ENCODE data around the gene HDAC4.

Gene HDAC4

GRCh38 chr2:239012936-239013677, 387.7 kb downstream of the HDAC4 start:
- TF ChIP-seq JUND (IDR thresholded peaks at IDR 0.05; ENCODE audit: low read depth), result no peak
- in situ Hi-C loops (cut with HindIII; ENCODE audit: low pct_unique_long_range_greater_than_20kb, low sequenced_read_pairs), result no loop called here
- DNase-seq (ENCODE audit: low read depth in 1 of 2, low spot score in 1 of 2), result no peak

- no peak for DNase-seq (ENCODE audit: low read depth in 1 of 2, low spot score in 1 of 2)
- TF ChIP-seq JUND (IDR thresholded peaks at IDR 0.05; ENCODE audit: low read depth), result no peak
- in situ Hi-C loops (cut with HindIII; ENCODE audit: low pct_unique_long_range_greater_than_20kb, low sequenced_read_pairs), result no loop called here
These were observed 388.6 kb downstream of the HDAC4 start for GRCh38 chr2:239012228-239012627.

GRCh38 chr2:239009589-239009961, 391.2 kb downstream of the HDAC4 start:
- in situ Hi-C loops (cut with HindIII; ENCODE audit: low pct_unique_long_range_greater_than_20kb, low sequenced_read_pairs), result no loop called here
- TF ChIP-seq JUND (IDR thresholded peaks at IDR 0.05; ENCODE audit: low read depth), result no peak
- DNase-seq (ENCODE audit: low read depth in 1 of 2, low spot score in 1 of 2), result no peak

GRCh38 chr2:239008677-239009588, 391.9 kb downstream of the HDAC4 start:
- no peak for DNase-seq (ENCODE audit: low read depth in 1 of 2, low spot score in 1 of 2)
- in situ Hi-C loops (cut with HindIII; ENCODE audit: low pct_unique_long_range_greater_than_20kb, low sequenced_read_pairs), result no loop called here
- no peak for TF ChIP-seq JUND (IDR thresholded peaks at IDR 0.05; ENCODE audit: low read depth)

GRCh38 chr2:239008004-239008403, 392.8 kb downstream of the HDAC4 start:
- DNase-seq (ENCODE audit: low read depth in 1 of 2, low spot score in 1 of 2), result no peak
- in situ Hi-C loops (cut with HindIII; ENCODE audit: low pct_unique_long_range_greater_than_20kb, low sequenced_read_pairs), result no loop called here
- TF ChIP-seq JUND (IDR thresholded peaks at IDR 0.05; ENCODE audit: low read depth), result no peak

- in situ Hi-C loops (cut with HindIII; ENCODE audit: low pct_unique_long_range_greater_than_20kb, low sequenced_read_pairs), result no loop called here
- DNase-seq (ENCODE audit: low read depth in 1 of 2, low spot score in 1 of 2), result no peak
- TF ChIP-seq JUND (IDR thresholded peaks at IDR 0.05; ENCODE audit: low read depth), result no peak
These were observed 394.1 kb downstream of the HDAC4 start for GRCh38 chr2:239006622-239007285.

GRCh38 chr2:239005586-239005985, 395.2 kb downstream of the HDAC4 start:
- no peak for DNase-seq (ENCODE audit: low read depth in 1 of 2, low spot score in 1 of 2)
- in situ Hi-C loops (cut with HindIII; ENCODE audit: low pct_unique_long_range_greater_than_20kb, low sequenced_read_pairs), result no loop called here
- TF ChIP-seq JUND (IDR thresholded peaks at IDR 0.05; ENCODE audit: low read depth), result no peak

- no peak for TF ChIP-seq JUND (IDR thresholded peaks at IDR 0.05; ENCODE audit: low read depth)
- in situ Hi-C loops (cut with HindIII; ENCODE audit: low pct_unique_long_range_greater_than_20kb, low sequenced_read_pairs), result no loop called here
These were observed 396.4 kb downstream of the HDAC4 start for GRCh38 chr2:239004274-239005015.

GRCh38 chr2:239003624-239004273, 397.1 kb downstream of the HDAC4 start:
- in situ Hi-C loops (cut with HindIII; ENCODE audit: low pct_unique_long_range_greater_than_20kb, low sequenced_read_pairs), result no loop called here
- no peak for DNase-seq (ENCODE audit: low read depth in 1 of 2, low spot score in 1 of 2)
- TF ChIP-seq JUND (IDR thresholded peaks at IDR 0.05; ENCODE audit: low read depth), result no peak

More at GRCh38 chr2:239004274-239005015, 396.4 kb downstream of the HDAC4 start:
- DNase-seq (ENCODE audit: low read depth in 1 of 2, low spot score in 1 of 2), result no peak

- TF ChIP-seq JUND (IDR thresholded peaks at IDR 0.05; ENCODE audit: low read depth), result no peak
- in situ Hi-C loops (cut with HindIII; ENCODE audit: low pct_unique_long_range_greater_than_20kb, low sequenced_read_pairs), result no loop called here
- DNase-seq (ENCODE audit: low read depth in 1 of 2, low spot score in 1 of 2), result peak in 1 of 2 experiments; percentile 13
These were observed 397.7 kb downstream of the HDAC4 start for GRCh38 chr2:239002954-239003623.

GRCh38 chr2:239002591-239002953, 398.2 kb downstream of the HDAC4 start:
- no peak for TF ChIP-seq JUND (IDR thresholded peaks at IDR 0.05; ENCODE audit: low read depth)
- DNase-seq (ENCODE audit: low read depth in 1 of 2, low spot score in 1 of 2), result no peak

More at GRCh38 chr2:239002591-239002953, 398.2 kb downstream of the HDAC4 start:
- in situ Hi-C loops (cut with HindIII; ENCODE audit: low pct_unique_long_range_greater_than_20kb, low sequenced_read_pairs), result no loop called here
